ENCODE measurements around the gene P2RY6.

GRCh38 chr11:73342633-73343032 lies 70.5 kb downstream of the P2RY6 start:
- TF ChIP-seq CTCF (IDR thresholded peaks at IDR 0.05) (peak; percentile 60), ZFX (IDR thresholded peaks at IDR 0.05; ENCODE audit: borderline replicate concordance) (no peak)
